ENCODE results near the gene ZNRF1. TPM values are rescaled to one million over a fixed set of nuclear protein-coding genes. Genes with fewer than 3 reads are reported as not detected.

Gene ZNRF1
- total and polyA plus RNA-seq, 2 of the 8 experiments (the other 6 are each of a cell fraction or from before 2014, with no cell fraction given): 33.5 to 52.9 TPM

- H3K27me3 ChIP-seq (replicated peaks in 1 of 4; ENCODE audit: control insufficient read depth in 3 of 4, extremely low read depth in 1 of 4, insufficient read depth in 3 of 4, low read length in 3 of 4): no peaks in the 10 kb centered on the region
- no peak overlapping the region for H3K4me2 ChIP-seq (ENCODE audit: insufficient read depth in 1 of 2, low read depth in 2 of 2, low read length in 2 of 2)
- H2BK15ac ChIP-seq (ENCODE audit: low read length): no peak overlapping the region
- peaks cover 13 to 89% of the 10 kb centered on the region in 2 experiments for H3K79me2 ChIP-seq (ENCODE audit: control insufficient read depth in 1 of 2, insufficient read depth in 2 of 2, low read length in 2 of 2)
- no peak overlapping the region for H2BK20ac ChIP-seq (ENCODE audit: low read length)
- no peaks in the 10 kb centered on the region for H3K23me2 ChIP-seq (ENCODE audit: low read depth, low read length)
- no peak for TF ChIP-seq SP1 (IDR thresholded peaks at IDR 0.05; ENCODE audit: low read depth, low read length)
- no peak for TF ChIP-seq CHD1 (IDR thresholded peaks at IDR 0.05; ENCODE audit: low read depth, low read length)
- TF ChIP-seq MAFK (IDR thresholded peaks at IDR 0.05; ENCODE audit: low read depth, low read length): no peak
- TF ChIP-seq SIN3A (conservative IDR thresholded peaks at IDR 0.05 in 1 of 2, IDR thresholded peaks at IDR 0.05 in 1 of 2; ENCODE audit: low read depth in 1 of 2, low read length in 2 of 2): no peak
- no peak for TF ChIP-seq SRF (IDR thresholded peaks at IDR 0.05; ENCODE audit: low read depth, low read length)
- no peak for TF ChIP-seq RAD21 (IDR thresholded peaks at IDR 0.05 in 1 of 2, conservative IDR thresholded peaks at IDR 0.05 in 1 of 2; ENCODE audit: low read depth in 2 of 2, low read length in 2 of 2)
- TF ChIP-seq SUZ12 (IDR thresholded peaks at IDR 0.05; ENCODE audit: low read length): no peak
- TF ChIP-seq ZNF274 (IDR thresholded peaks at IDR 0.05; ENCODE audit: borderline replicate concordance, extremely low read depth, low read length): no peak
- no peak for TF ChIP-seq YY1 (IDR thresholded peaks at IDR 0.05; ENCODE audit: low read depth, low read length)
- ChIA-PET POLR2A (ENCODE audit: partially characterized antibody) (interaction anchor here (1.3 kb wide), 1 partner anchor 14 kb away, joined by 3 read pairs; no protein-coding TSS in a partner anchor), CTCF (ENCODE audit: partially characterized antibody) (interaction anchor here (0.8 to 1.5 kb wide), 4 partner anchors 14 to 86 kb away, joined by 3 to 4 read pairs (median 4); no protein-coding TSS in a partner anchor)
- H4K91ac ChIP-seq (replicated peaks; ENCODE audit: insufficient read length, low read length): no peak overlapping the region
- H4K20me1 ChIP-seq (replicated peaks in 1 of 2; ENCODE audit: control insufficient read depth in 1 of 2, insufficient read depth in 2 of 2, low read length in 2 of 2): peaks cover 7 to 10% of the 10 kb centered on the region in 2 experiments
- peaks cover 0 to 10% (median 1%) of the 10 kb centered on the region in 4 experiments; a peak in 3 of 8 replicates for H3K36me3 ChIP-seq (ENCODE audit: control insufficient read depth in 2 of 4, insufficient read depth in 4 of 4, low read length in 3 of 4)
- no peak overlapping the region for H3K23ac ChIP-seq (ENCODE audit: insufficient read length)
- H2AFZ ChIP-seq (ENCODE audit: low read length): no peak overlapping the region
- H3K27ac ChIP-seq (ENCODE audit: low read depth, low read length): no peak overlapping the region
- H3K9me3 ChIP-seq (ENCODE audit: insufficient read depth in 2 of 2, low read depth in 1 of 2, low read length in 1 of 2): peaks cover 5 to 7% of the 10 kb centered on the region in 2 experiments; a peak in 2 of 4 replicates
- H2BK120ac ChIP-seq (replicated peaks; ENCODE audit: low read depth, low read length): no peak overlapping the region
- FAIRE-seq (no peak), DNase-seq (ENCODE audit: low read depth in 1 of 2, low spot score in 2 of 2) (no peak)
- no peak overlapping the region for H2BK5ac ChIP-seq (ENCODE audit: low read depth, low read length)
- no peak overlapping the region for H4K8ac ChIP-seq (ENCODE audit: extremely low read depth, insufficient read depth, low read length)
- no peak overlapping the region for H3K14ac ChIP-seq (ENCODE audit: insufficient read length)
- no peak overlapping the region for H3K56ac ChIP-seq (replicated peaks; ENCODE audit: insufficient read length, low read depth, low read length)
- 91% methylated on average over 7 of the region's 7 CpGs; no CpG with 5 or more reads in 1 of the 2 experiments for WGBS, 2 experiments (ENCODE audit: extremely low coverage in 1 of 2, insufficient coverage in 1 of 2, insufficient read length in 1 of 2, insufficient replicate concordance in 2 of 2, low coverage in 1 of 2, low lambda C conversion rate in 2 of 2, missing lambda C conversion rate in 1 of 2)
- no peaks in the 10 kb centered on the region for H3K4me1 ChIP-seq (replicated peaks in 1 of 4; ENCODE audit: control insufficient read depth in 3 of 4, insufficient read depth in 4 of 4, low read length in 3 of 4)
- H3K4ac ChIP-seq (replicated peaks; ENCODE audit: insufficient read length, low read depth, low read length): no peak overlapping the region
- H3K9ac ChIP-seq (replicated peaks in 1 of 4; ENCODE audit: extremely low read depth in 1 of 4, low read depth in 3 of 4, low read length in 3 of 4): no peak overlapping the region
- no peaks in the 10 kb centered on the region for H3K79me1 ChIP-seq (ENCODE audit: low read depth, low read length)
- H3K4me3 ChIP-seq (ENCODE audit: extremely low read depth in 1 of 4, insufficient read depth in 2 of 4, low read depth in 3 of 4, low read length in 4 of 4): no peak overlapping the region
- no peak overlapping the region for H2BK12ac ChIP-seq (ENCODE audit: low read depth, low read length)
- H3K18ac ChIP-seq (ENCODE audit: extremely low read depth, low read length): no peak overlapping the region
- H2AK5ac ChIP-seq (ENCODE audit: low read depth, low read length): no peak overlapping the region
- no peak overlapping the region for H4K5ac ChIP-seq (ENCODE audit: insufficient read length, low read depth, low read length)
Observed at GRCh38 chr16:75019586-75019985, 20.8 kb downstream of the ZNRF1 start.

All from H1 (cell line).